ENCODE data around the gene C5orf46. TPM values are rescaled to one million over a fixed set of nuclear protein-coding genes. Genes with fewer than 3 reads are reported as not detected.

Gene C5orf46
- polyA plus RNA-seq, 1 of the 3 experiments (the other 2 are of a cell fraction) = 4.1 TPM

GRCh38 chr5:147939431-147940114 is 33.2 kb upstream of the C5orf46 start:
- Histone ChIP-seq H3K9me3 (no peaks in the 10 kb centered on the region), H3K9ac (no peak overlapping the region), H3K36me3 (replicated peaks in 1 of 2; ENCODE audit: control insufficient read depth in 1 of 2, insufficient read depth in 2 of 2, low read length in 1 of 2) (no peaks in the 10 kb centered on the region), H3K27ac (ENCODE audit: low read depth in 2 of 2, low read length in 1 of 2) (no peak overlapping the region), H3K9me2 (no peaks in the 10 kb centered on the region), H3K4me2 (no peak overlapping the region), H2AFZ (ENCODE audit: low read depth) (no peak overlapping the region), H4K20me1 (ENCODE audit: insufficient read depth) (no peaks in the 10 kb centered on the region), H3K4me1 (ENCODE audit: control insufficient read depth in 1 of 2, insufficient read depth in 2 of 2, low read depth in 1 of 2, low read length in 1 of 2) (no peaks in the 10 kb centered on the region; a peak in 1 of 4 replicates), H3K4me3 (ENCODE audit: low read depth in 2 of 2, low read length in 1 of 2) (no peak overlapping the region), H3K27me3 (ENCODE audit: insufficient read depth) (no peaks in the 10 kb centered on the region), H3K79me2 (ENCODE audit: insufficient read depth) (no peaks in the 10 kb centered on the region), H3F3A (replicated peaks; ENCODE audit: insufficient read depth) (no peaks in the 10 kb centered on the region)
- POLR2A ChIA-PET = no interaction called here
- no peak for DNase-seq
- CTCF ChIA-PET = interaction anchor here (1.7 to 1.8 kb wide), 2 partner anchors 53 to 81 kb away, joined by 6 to 11 read pairs; no protein-coding TSS in a partner anchor
- no peak for TF ChIP-seq POLR2AphosphoS5 (IDR thresholded peaks at IDR 0.05; ENCODE audit: low read depth, low read length)
- TF ChIP-seq MAX (IDR thresholded peaks at IDR 0.05; ENCODE audit: low read depth) = no peak
- TF ChIP-seq NRF1 (IDR thresholded peaks at IDR 0.05; ENCODE audit: low read depth, low read length) = no peak
- TF ChIP-seq ZBTB33 (IDR thresholded peaks at IDR 0.05; ENCODE audit: borderline replicate concordance, low read depth) = no peak
- TF ChIP-seq TAF1 (IDR thresholded peaks at IDR 0.05; ENCODE audit: borderline replicate concordance, low read depth, low read length) = no peak
- no peak for TF ChIP-seq FOXM1 (IDR thresholded peaks at IDR 0.05; ENCODE audit: low read depth)
- no peak for TF ChIP-seq FOSL2 (IDR thresholded peaks at IDR 0.05; ENCODE audit: borderline replicate concordance, low read depth)
- TF ChIP-seq YY1 (IDR thresholded peaks at IDR 0.05; ENCODE audit: low read depth) = no peak
- TF ChIP-seq RAD21 (IDR thresholded peaks at IDR 0.05; ENCODE audit: low read length) = no peak
- no peak for TF ChIP-seq MEF2A (IDR thresholded peaks at IDR 0.05; ENCODE audit: borderline replicate concordance, low read depth)
- TF ChIP-seq SMC3 (IDR thresholded peaks at IDR 0.05; ENCODE audit: low read depth, low read length) = no peak
- no peak for TF ChIP-seq USF1 (IDR thresholded peaks at IDR 0.05; ENCODE audit: borderline replicate concordance, low read depth)
- TF ChIP-seq JUND (IDR thresholded peaks at IDR 0.05) = no peak
- TF ChIP-seq TCF12 (IDR thresholded peaks at IDR 0.05) = no peak
- 53% methylated on average over 4 of the region's 4 CpGs for WGBS (ENCODE audit: low lambda C conversion rate)

GRCh38 chr5:147935032-147935431 is 28.7 kb upstream of the C5orf46 start:
- H3K27ac ChIP-seq (ENCODE audit: low read depth in 2 of 2, low read length in 1 of 2) = no peak overlapping the region
- ChIA-PET CTCF (interaction anchor here (0.6 to 4.1 kb wide), 28 partner anchors 8 to 1040 kb away, joined by 3 to 75 read pairs (median 3); partner anchors contain the start of gene SCGB3A2), POLR2A (no interaction called here)
- no peaks in the 10 kb centered on the region for H3K79me2 ChIP-seq (ENCODE audit: insufficient read depth)
- H4K20me1 ChIP-seq (ENCODE audit: insufficient read depth) = no peaks in the 10 kb centered on the region
- no peaks in the 10 kb centered on the region for H3K36me3 ChIP-seq (replicated peaks in 1 of 2; ENCODE audit: control insufficient read depth in 1 of 2, insufficient read depth in 2 of 2, low read length in 1 of 2)
- no peaks in the 10 kb centered on the region for H3K9me2 ChIP-seq
- no peak overlapping the region for H3K4me2 ChIP-seq
- 3% methylated on average over 3 of the region's 3 CpGs for WGBS (ENCODE audit: low lambda C conversion rate)
- no peaks in the 10 kb centered on the region for H3K27me3 ChIP-seq (ENCODE audit: insufficient read depth)
- no peaks in the 10 kb centered on the region; a peak in 1 of 4 replicates for H3K4me1 ChIP-seq (ENCODE audit: control insufficient read depth in 1 of 2, insufficient read depth in 2 of 2, low read depth in 1 of 2, low read length in 1 of 2)
- no peak overlapping the region for H3K4me3 ChIP-seq (ENCODE audit: low read depth in 2 of 2, low read length in 1 of 2)
- H3K9ac ChIP-seq = no peak overlapping the region
- no peaks in the 10 kb centered on the region for H3K9me3 ChIP-seq
- no peaks in the 10 kb centered on the region for H3F3A ChIP-seq (replicated peaks; ENCODE audit: insufficient read depth)
- peak; percentile 53 for DNase-seq
- no peak overlapping the region for H2AFZ ChIP-seq (ENCODE audit: low read depth)
- TF ChIP-seq SIN3A (IDR thresholded peaks at IDR 0.05; ENCODE audit: borderline replicate concordance, low read depth, low read length) (no peak), RAD21 (IDR thresholded peaks at IDR 0.05; ENCODE audit: low read length) (peak; percentile 82), SMC3 (IDR thresholded peaks at IDR 0.05; ENCODE audit: low read depth, low read length) (peak; percentile 68), NRF1 (IDR thresholded peaks at IDR 0.05; ENCODE audit: low read depth, low read length) (no peak), CTCF (IDR thresholded peaks at IDR 0.05) (peak; percentile 77), PBX3 (IDR thresholded peaks at IDR 0.05) (peak; percentile 71; the same call in 1 of the 2 replicates), RXRA (IDR thresholded peaks at IDR 0.05; ENCODE audit: borderline replicate concordance, low read depth) (no peak), CHD2 (IDR thresholded peaks at IDR 0.05; ENCODE audit: low read length, partially characterized antibody) (no peak), EZH2phosphoT487 (IDR thresholded peaks at IDR 0.05; ENCODE audit: borderline replicate concordance, low read depth) (no peak)
